ENCODE results near the gene GCC1. TPM values are rescaled to one million over a fixed set of nuclear protein-coding genes. Genes with fewer than 3 reads are reported as not detected.
"Not testable (repeated sequence)": the region's sequence is repeated elsewhere in the genome, so short reads cannot be mapped to it uniquely, and the experiment has no call there.

Gene GCC1
- total RNA-seq, 1 donor from 2014 or later = 7.5 TPM

DNA sequence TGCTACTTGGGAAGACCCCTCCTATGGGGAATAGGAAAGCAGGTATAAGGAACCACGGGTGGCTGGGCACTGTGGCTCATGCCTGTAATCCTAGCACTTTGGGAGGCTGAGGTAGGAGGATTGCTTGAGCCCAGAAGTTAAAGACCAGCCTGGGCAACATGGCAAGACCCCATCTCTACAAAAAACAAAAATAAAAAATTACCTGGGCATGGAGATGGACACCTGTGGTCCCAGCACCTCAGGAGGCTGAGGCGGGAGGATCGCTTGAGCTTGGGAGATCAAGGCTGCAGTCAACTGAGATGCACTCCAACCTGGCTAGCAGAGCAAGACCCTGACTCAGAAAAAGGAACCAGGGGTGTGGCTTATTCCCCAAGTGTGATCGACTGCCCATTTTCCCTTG lies 7.2 kb upstream of the GCC1 start:
- no peak for DNase-seq (ENCODE audit: missing footprints)
- ATAC-seq = no peak
- intact Hi-C loops (cut with DNase I) = no loop called here

DNA sequence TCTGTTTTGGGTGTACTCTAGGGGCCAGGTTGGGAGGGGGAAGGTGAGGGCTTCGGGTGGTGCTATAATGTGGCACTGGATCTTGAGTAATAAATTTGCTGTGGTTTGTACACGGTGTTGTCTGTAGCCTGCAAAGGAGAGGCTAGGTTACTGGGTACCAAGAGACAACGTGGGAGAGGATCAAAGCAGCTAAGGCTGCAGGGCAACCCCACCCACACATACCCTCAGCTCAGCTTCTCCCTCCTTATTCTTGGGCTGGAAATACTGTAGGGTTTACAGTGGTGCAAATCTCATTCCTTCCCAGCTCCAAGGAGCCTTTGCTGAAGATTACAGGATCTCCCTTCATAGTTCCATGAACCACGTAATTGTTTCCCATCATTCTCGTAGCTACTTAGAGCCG lies 6.2 kb upstream of the GCC1 start:
- DNase-seq (ENCODE audit: missing footprints) = no peak
- intact Hi-C loops (cut with DNase I) = no loop called here
- no peak for ATAC-seq

DNA sequence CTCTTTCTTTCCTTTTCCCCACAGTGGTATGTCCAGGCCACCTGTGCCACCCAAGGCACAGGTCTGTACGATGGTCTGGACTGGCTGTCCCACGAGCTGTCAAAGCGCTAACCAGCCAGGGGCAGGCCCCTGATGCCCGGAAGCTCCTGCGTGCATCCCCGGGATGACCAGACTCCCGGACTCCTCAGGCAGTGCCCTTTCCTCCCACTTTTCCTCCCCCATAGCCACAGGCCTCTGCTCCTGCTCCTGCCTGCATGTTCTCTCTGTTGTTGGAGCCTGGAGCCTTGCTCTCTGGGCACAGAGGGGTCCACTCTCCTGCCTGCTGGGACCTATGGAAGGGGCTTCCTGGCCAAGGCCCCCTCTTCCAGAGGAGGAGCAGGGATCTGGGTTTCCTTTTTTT lies 5.8 kb upstream of the GCC1 start:
- ATAC-seq (no peak), DNase-seq (ENCODE audit: missing footprints) (no peak)
- intact Hi-C loops (cut with DNase I) = no loop called here

DNA sequence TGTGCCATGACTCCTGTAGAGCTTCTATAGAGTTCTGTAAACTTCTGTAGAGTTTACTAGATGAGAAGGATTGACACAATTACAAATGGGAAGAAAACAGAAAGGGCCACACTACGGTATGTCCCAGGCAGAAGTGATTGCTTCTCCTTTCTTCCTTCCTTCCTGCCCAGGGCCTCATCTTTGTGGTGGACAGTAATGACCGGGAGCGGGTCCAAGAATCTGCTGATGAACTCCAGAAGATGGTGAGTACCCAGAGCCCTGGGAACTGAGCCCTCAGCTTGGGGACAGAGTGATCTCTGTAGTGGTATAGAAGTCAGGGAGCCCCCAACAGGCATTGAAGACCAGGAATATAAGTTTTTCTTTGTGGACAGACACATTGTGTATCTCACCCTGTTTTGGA lies 4.5 kb upstream of the GCC1 start:
- intact Hi-C loops (cut with DNase I) = loop anchor here (2.0 kb wide), 2 partner anchors 61 to 197 kb away; partner anchors contain the start of gene ZNF800
- DNase-seq (ENCODE audit: missing footprints) = no peak
- no peak for ATAC-seq

DNA sequence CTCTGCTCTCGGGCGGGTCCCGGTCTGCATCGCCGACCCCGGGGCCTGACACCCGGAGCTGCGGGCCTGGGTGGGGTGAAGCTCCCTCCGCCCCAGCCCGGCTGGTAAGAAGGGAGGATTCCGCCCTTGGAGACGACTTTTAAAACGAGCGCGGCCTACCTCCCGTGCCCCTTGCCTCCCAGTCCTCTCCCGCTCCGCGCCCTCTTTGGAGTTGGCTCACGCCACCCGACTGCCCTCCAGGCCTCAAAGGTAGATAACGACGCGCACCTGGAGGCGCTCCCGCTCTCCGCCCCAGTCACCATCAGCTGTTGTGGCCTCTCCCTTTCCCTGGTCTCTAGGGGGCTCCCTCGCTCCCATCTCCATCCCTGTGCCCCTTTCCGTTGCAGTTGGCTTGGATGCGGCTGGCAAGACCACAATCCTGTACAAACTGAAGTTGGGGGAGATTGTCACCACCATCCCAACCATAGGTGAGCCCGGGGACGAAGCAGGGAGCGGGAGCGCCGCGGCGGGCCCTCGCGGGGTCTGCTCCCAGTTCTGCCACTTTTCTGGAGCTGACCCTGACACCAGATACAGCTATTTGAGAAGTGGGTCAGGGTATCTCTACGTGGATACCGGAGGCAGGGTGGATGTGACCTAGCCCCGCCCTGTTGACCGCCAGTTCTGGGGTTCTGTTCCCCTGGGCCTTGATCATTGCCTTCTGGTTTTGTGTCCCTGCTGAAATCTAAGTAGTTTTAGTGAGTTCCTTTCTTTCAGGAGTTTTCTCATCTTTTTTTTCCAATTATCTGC lies 3.5 kb upstream of the GCC1 start:
- ATAC-seq (peak; percentile 27), DNase-seq (ENCODE audit: missing footprints) (no peak)
- intact Hi-C loops (cut with DNase I) = loop anchor here (2.0 kb wide), 2 partner anchors 62 to 196 kb away; partner anchors contain the start of gene ZNF800

DNA sequence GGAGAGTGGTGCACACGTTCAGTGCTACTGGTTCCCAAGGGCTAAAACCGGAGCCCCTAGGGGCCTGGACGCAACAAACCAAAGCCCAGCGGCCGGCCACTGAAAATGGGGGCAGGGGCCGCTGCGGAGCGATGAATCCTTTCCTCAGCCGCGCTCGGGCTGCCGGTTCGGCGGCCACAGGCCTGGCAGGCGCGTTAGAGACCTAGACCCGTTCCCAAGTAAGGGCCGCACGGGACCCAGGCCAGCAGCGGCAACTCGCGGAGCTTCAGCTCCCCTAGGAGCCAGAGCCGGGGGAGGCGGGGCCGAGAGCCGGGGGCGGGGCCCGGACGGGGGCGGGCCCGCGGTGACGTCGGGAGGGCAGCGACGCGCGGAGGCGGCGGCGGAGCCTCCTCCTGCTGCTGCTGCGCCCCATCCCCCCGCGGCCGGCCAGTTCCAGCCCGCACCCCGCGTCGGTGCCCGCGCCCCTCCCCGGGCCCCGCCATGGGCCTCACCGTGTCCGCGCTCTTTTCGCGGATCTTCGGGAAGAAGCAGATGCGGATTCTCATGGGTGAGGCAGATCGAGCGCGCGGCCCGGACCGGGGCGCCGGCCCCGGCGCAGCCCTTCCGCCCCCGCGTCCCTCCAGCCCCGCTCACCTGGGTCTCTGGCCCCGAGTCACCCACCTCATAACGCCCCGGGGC lies 2.8 kb upstream of the GCC1 start, which contains the start of gene ARF5:
ARF5 (plus strand) TSS at position 393 of the 678 bp plus-strand sequence; CDS start at position 481, 88 bp downstream.
- ATAC-seq = peak; percentile 94
- peak; percentile 94 for DNase-seq (ENCODE audit: missing footprints)
- intact Hi-C loops (cut with DNase I) = loop anchor here (2.0 kb wide), 2 partner anchors 63 to 195 kb away; partner anchors contain the start of gene ZNF800

DNA sequence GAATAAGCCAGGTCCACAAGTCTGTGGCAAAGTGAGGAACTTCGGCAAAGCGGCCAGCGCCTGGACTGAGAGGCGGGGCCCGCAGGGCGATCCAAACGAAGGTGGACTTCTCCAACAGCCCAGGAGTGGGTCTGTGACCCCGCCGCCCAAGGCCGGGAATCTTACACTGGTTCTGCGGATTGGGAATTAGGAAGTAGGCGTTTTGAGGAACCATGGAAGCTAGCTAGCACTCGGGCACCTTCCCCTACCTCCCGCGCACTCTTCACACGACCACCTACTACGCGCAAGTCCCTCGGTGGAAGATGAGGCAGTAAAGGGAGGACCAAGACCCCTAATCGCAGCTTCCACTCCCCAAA lies 2.2 kb upstream of the GCC1 start:
- intact Hi-C loops (cut with DNase I) = loop anchor here (2.0 kb wide), 2 partner anchors 63 to 195 kb away; partner anchors contain the start of gene ZNF800
- ATAC-seq (no peak), DNase-seq (ENCODE audit: missing footprints) (no peak)

DNA sequence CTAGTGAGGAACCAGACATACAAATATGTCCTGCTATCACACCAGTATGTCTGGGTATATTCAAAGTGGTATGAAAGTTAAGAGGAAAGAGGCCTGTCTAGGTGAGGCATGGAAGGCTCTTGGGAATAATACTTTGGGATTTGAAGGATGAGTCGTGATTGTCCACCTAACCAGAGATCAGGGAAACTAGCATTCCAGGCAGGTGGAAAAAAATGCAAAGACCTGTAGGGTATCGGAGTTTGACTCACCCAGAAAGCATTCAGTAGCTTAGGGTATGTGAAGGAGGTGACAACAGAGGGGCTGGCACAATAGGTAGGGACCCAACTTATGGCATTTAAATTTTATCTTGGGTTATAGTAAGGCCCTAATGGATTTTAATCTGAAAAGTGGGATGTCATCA lies 950 bp upstream of the GCC1 start:
- no peak for ATAC-seq
- intact Hi-C loops (cut with DNase I) = no loop called here
- DNase-seq (ENCODE audit: missing footprints) = no peak

DNA sequence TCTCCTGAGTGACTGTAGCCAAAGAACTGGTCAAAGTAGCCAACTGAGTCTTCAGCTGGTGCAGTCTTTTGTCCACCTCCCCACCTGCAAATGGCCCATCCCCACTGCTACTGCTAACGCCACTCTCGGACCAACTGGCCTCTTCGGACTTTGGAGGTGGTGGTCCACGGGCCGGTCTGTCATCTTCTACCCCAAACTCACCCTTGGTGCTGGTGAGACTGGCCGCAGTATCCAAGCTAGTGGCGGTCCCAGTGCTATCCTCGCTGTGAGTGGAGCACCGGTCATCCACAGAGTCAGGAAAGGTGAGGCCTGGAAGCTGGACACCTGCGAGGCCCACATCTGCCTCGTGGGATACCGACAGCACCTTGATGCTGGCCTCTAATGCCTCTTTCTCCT lies 750 bp downstream of the GCC1 start:
- ATAC-seq (no peak), DNase-seq (ENCODE audit: missing footprints) (no peak)
- intact Hi-C loops (cut with DNase I) = no loop called here

DNA sequence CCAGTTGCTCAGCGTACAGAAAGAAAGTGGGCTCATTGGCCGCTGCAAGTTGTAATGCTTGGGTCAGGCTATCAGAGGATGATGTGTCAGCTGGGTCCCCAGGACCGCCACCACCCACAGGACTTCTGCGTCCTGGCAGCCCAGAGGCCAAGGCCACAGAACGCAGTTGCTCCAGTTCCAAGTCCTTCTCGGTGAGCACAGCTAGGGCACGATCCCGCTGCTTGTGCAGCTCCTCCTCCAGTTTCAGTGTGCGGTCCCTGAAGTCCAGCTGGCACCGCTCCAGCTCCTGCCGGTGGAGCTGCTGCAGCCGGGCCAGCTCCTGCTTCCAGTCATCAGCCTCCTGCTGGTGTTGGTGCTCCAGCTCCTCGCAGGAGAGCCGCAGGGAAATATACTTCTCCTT lies 3.0 kb downstream of the GCC1 start:
- intact Hi-C loops (cut with DNase I) = no loop called here
- DNase-seq (ENCODE audit: missing footprints) (peak; percentile 89), ATAC-seq (peak; percentile 53)

DNA sequence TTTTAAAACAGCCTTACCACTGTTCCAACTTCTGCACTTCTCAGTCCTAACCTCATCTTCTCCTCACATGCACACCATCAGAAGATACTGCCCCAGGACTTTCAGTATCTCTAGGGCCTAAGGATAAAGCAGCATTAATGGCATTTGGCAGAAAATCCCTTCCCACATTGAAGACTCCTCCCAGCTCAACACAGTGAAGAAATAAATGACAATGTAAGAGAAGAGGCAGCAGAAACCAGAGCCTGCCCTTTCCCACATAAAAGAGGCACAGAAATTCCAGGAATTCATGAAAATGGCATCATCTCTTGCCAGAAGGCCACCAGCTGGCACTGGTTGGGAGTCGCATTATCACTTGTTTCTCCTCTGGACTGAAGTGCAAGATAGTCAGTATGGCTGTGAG lies 3.7 kb downstream of the GCC1 start:
- intact Hi-C loops (cut with DNase I) = no loop called here
- DNase-seq (ENCODE audit: missing footprints) = no peak
- no peak for ATAC-seq

DNA sequence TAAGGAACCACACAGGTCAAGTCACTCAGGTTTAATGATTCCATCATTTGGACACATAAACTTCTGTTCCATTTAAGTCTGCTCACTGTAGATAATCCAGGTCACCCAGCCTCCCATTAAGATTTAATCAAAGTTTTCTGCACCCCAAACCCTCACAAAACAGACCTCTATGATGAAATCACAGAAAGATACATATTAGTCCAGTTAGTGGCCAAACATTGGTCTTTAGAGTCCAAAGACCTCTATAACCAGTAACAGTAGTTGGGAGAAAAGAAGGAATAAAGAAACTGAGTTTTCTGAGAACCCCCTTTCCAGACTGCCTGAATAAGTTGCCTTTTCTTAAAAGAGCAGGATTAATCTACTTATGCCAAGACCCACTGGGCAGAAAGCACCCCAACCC lies 4.8 kb downstream of the GCC1 start:
- intact Hi-C loops (cut with DNase I) = no loop called here
- no peak for ATAC-seq
- no peak for DNase-seq (ENCODE audit: missing footprints)

DNA sequence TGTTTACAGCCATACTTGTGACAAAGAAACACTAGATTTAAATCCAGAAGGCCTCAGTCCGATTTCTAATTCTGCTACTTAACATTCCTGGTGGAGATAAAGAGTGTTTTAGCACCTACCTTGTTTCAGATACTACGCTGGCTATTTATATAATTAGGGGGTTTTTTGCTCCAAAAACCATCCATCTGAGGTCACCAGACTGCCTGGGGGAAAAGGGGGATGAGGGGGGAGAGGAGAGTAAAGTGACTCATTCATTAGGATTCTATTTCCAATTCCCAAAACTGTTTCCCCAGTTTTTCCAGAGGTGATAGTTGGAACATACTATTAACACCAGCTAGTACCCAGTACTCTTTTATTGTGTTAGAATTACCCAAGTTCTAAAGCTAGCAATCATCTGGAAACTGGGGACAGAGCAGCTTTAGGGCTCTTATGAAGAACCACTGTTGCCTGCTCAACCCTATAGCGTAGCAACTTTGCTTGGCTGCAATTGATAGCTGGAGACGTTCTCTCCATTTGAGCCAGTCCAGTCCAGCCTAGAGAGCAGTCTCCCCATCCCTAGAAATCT lies 6.6 kb downstream of the GCC1 start:
- intact Hi-C loops (cut with DNase I) = no loop called here
- ATAC-seq = no peak
- no peak for DNase-seq (ENCODE audit: missing footprints)

DNA sequence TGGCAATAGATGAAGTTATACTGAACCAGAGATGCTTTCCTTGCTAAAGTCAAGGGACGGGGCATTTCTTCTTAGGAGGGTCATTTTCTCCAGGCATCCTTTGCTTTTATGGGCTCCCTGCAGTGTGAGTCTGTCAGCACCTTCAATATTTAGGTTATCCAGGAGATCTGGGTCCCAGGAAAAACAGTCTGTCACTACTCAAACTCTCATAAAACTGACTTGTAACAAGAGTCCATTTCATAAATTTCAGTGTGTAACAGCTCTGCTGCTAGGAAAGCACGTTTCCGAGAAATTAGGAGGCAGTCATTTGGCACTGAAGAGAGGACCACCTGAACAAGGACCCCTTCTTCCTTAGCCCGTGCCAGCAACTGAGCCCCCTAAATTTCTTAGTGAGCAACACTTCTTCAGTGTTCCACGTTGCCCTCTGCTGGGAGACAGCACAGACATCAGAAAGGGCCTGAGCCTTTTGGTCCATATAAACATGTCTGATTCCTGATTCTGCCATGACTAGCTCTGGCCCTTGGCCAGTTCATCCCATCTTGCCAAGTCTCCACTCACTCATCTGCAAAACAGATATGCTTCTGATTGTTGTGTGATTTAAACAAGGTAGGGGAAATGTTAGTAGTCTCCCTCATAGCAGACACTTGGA lies 7.2 kb downstream of the GCC1 start:
- no peak for ATAC-seq
- intact Hi-C loops (cut with DNase I) = no loop called here
- no peak for DNase-seq (ENCODE audit: missing footprints)

DNA sequence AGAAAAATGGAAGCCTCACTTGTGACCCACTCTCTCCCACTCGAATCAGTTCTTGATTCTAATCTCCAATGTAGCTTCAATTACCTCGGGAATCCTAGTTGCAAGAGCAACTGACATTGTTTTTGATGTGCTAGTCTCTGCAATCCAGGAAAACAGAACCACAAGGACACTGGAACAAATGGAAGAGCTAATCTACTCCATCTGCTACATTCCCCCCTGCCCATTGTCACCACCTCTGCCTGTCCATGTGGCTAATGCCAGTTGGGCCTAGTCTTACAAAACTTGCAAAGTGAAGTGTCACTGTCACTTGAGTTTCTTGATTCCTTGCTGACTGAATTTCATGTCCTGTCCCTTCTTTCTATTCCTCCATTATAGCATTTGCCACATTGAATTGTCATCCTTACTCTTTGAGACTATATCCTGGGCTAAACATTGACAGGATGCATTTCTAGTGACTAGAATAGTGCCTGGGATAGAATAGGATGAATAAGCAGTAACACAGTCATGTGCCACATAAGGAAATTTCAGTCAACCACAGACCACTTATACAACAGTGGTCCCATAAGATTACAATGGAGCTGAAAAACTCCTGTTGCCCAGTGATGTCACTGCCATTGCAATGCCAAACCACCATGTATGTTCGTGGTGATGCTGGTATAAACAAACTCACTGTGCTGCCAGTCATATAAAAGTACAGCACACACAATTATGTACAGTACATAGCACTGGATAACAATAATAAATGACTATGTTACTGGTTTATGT lies 13.5 kb downstream of the GCC1 start:
- no peak for ATAC-seq
- intact Hi-C loops (cut with DNase I) = no loop called here
- no peak for DNase-seq (ENCODE audit: missing footprints)

DNA sequence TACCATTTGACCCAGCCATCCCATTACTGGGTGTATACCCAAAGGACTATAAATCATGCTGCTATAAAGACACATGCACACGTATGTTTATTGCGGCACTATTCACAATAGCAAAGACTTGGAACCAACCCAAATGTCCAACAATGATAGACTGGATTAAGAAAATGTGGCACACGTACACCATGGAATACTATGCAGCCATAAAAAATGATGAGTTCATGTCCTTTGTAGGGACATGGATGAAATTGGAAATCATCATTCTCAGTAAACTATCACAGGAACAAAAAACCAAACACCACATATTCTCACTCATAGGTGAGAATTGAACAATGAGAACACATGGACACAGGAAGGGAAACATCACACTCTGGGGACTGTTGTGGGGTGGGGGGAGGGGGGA lies 17.4 kb downstream of the GCC1 start:
- ATAC-seq; DNase-seq (ENCODE audit: missing footprints); intact Hi-C loops (cut with DNase I): not testable (repeated sequence)

DNA sequence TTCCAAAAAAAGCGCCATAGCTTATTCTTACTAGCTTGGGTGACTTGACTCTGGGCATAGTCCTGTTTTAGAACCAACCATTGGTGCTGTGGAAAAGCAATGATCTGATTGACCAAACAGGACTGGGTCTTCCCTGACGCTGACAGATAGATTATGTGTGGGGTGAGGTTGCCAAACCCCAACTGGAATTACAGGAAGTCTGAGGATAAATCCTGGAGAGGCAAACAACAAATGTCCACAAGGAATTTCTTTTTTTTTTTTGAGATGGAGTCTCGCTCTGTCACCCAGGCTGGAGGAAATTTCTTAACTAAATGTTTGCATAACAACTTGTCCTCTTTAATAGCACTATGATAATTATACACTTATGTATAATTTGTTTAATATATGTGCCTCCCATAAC lies 19.2 kb downstream of the GCC1 start:
- intact Hi-C loops (cut with DNase I) = no loop called here
- ATAC-seq = no peak
- no peak for DNase-seq (ENCODE audit: missing footprints)

DNA sequence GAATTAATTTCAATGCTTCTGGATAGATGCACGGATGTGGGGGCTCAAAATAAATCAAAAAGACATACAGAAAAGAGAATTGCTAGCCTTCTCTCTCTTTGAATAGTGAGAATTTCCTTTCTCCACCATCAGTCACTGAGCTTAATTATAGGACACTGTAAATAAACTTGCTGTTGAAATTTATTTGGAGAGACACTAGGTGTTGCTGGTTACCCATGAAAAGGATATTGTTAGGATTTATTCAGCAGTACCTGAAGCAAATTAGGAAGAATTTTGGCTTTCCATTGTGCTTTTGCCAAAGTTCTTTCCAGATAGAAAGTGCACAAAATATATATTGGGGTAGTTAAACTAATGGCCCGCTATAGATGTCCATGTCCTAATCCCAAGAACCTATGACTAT lies 27.6 kb downstream of the GCC1 start:
- DNase-seq (ENCODE audit: missing footprints) = no peak
- intact Hi-C loops (cut with DNase I) = no loop called here

DNA sequence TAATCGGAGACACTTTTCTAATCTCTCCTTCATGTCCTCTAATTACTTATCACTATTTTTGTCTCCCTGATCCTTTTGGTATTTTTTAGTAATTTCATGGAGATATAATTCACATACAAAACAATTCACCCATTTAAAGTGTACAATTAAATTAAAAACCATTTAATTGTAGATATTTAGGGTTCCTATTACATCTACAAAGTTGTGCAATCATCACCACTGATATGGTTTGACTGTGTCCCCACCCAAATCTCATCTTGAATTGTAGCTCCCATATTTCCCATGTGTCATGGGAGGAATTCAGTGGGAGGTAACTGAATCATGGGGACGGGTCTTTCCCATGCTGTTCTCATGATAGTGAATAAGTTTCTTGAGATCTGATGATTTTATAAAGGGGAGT lies 29.0 kb downstream of the GCC1 start:
- DNase-seq (ENCODE audit: missing footprints) (no peak), ATAC-seq (no peak)
- intact Hi-C loops (cut with DNase I) = no loop called here

More for the DNA sequence above, 27.6 kb downstream of the GCC1 start:
- ATAC-seq = no peak

All from Right ventricle myocardium inferior (tissue), 1 donor.